GM23248 (cell line): Measurements from ENCODE around the gene JARID2. TPM values are rescaled to one million over a fixed set of nuclear protein-coding genes. Genes with fewer than 3 reads are reported as not detected.

Experiments used
- DNase-seq: peaks from one replicate; pipeline ENCODE4 v3.0.0-alpha.2; 2015
- H2AFZ ChIP-seq: fragments of 200-600 bp; sonication (generic); 2 replicates; pipeline ENCODE4 v1.6.1; 2016; ENCODE audit warnings: antibody characterized with exemption
- H3F3A ChIP-seq: fragments of 200-600 bp; sonication (generic); 2 replicates; pipeline ENCODE4 v1.6.1; 2016; ENCODE audit warnings: mild to moderate bottlenecking, antibody characterized with exemption, mixed run types; ENCODE audit not compliant: insufficient read depth
- H3K27ac ChIP-seq: fragments of 200-600 bp; sonication (generic); 2 replicates; pipeline ENCODE4 v1.5.1; 2016; ENCODE audit warnings: mild to moderate bottlenecking
- H3K27me3 ChIP-seq: fragments of 200-600 bp; sonication (generic); replicated peaks from 2 replicates; pipeline ENCODE4 v1.6.1; 2016; ENCODE audit warnings: mild to moderate bottlenecking; ENCODE audit not compliant: insufficient read depth
- H3K36me3 ChIP-seq: fragments of 200-600 bp; sonication (generic); 2 replicates; pipeline ENCODE4 v1.6.1; 2016; ENCODE audit warnings: low read depth, mild to moderate bottlenecking
- H3K4me1 ChIP-seq: fragments of 200-600 bp; sonication (generic); 2 replicates; pipeline ENCODE4 v1.6.1; 2016; ENCODE audit warnings: mild to moderate bottlenecking; ENCODE audit not compliant: insufficient read depth
- H3K4me2 ChIP-seq: fragments of 200-600 bp; sonication (generic); one replicate; pipeline ENCODE4 v1.6.1; 2016; ENCODE audit warnings: mild to moderate bottlenecking; ENCODE audit not compliant: unreplicated experiment
- H3K4me3 ChIP-seq: fragments of 200-600 bp; sonication (generic); 2 replicates; pipeline ENCODE4 v1.5.1; 2016; ENCODE audit warnings: mild to moderate bottlenecking
- H3K79me2 ChIP-seq: fragments of 200-600 bp; sonication (generic); 2 replicates; pipeline ENCODE4 v1.6.1; 2016; ENCODE audit warnings: mild to moderate bottlenecking; ENCODE audit not compliant: insufficient read depth
- H3K9ac ChIP-seq: fragments of 200-600 bp; sonication (generic); 2 replicates; pipeline ENCODE4 v1.6.1; 2016; ENCODE audit warnings: mild to moderate bottlenecking
- H3K9me2 ChIP-seq: fragments of 200-600 bp; sonication (generic); 2 replicates; pipeline ENCODE4 v1.6.1; 2016; ENCODE audit warnings: mixed run types, mild to moderate bottlenecking, moderate library complexity; ENCODE audit not compliant: insufficient read depth
- H3K9me3 ChIP-seq: fragments of 200-600 bp; sonication (generic); one replicate; pipeline ENCODE4 v1.6.1; 2017; ENCODE audit warnings: low read depth
- H4K20me1 ChIP-seq: fragments of 200-600 bp; sonication (generic); 2 replicates; pipeline ENCODE4 v1.6.0; 2016; ENCODE audit not compliant: insufficient read depth
- EZH2 ChIP-seq: fragments of 200-600 bp; sonication (generic); IDR thresholded peaks from 2 replicates; pipeline ENCODE4 v1.6.1; 2018; ENCODE audit warnings: antibody characterized with exemption, mild to moderate bottlenecking; ENCODE audit not compliant: insufficient read depth, poor library complexity, severe bottlenecking
- EZH2phosphoT487 ChIP-seq: fragments of 200-600 bp; sonication (generic); IDR thresholded peaks from 2 replicates; pipeline ENCODE4 v1.6.1; 2018; ENCODE audit warnings: antibody characterized with exemption, moderate library complexity, mild to moderate bottlenecking, low read depth; ENCODE audit not compliant: insufficient read depth
- WGBS, 2 experiments: methylation state at CpG; one replicate each; pipeline ENCODE4 v1.1.6; 2015 to 2017; ENCODE audit warnings: low lambda C conversion rate in 2 of 2, low coverage in 1 of 2; ENCODE audit errors: missing lambda C conversion rate in 2 of 2; 5-methylcytosine and 5-hydroxymethylcytosine counted together
- in situ Hi-C: fragments of 300-500 bp; cut with MboI; formaldehyde crosslinking; loops from 2 replicates; pipeline ENCODE4 v1.15.0; 2020
- polyA plus RNA-seq: library from polyadenylated mRNA; unstranded; fragments of >200 nt; fragmentation: Nextera tagmentation; extraction: Ambion mirVana; gene quantifications from 2 replicates; pipeline ENCODE4 v1.2.1, GENCODE V29; 2016
- total RNA-seq: library from RNA; depleted of rRNA; stranded (reverse); fragments of >200 nt; shearing (Covaris generic); gene quantifications from 2 replicates; pipeline ENCODE4 v1.2.3, GENCODE V29; 2014

The JARID2 gene
- total and polyA plus RNA-seq, 2 experiments from 2014 or later = 3.9 to 9.3 TPM

DNA sequence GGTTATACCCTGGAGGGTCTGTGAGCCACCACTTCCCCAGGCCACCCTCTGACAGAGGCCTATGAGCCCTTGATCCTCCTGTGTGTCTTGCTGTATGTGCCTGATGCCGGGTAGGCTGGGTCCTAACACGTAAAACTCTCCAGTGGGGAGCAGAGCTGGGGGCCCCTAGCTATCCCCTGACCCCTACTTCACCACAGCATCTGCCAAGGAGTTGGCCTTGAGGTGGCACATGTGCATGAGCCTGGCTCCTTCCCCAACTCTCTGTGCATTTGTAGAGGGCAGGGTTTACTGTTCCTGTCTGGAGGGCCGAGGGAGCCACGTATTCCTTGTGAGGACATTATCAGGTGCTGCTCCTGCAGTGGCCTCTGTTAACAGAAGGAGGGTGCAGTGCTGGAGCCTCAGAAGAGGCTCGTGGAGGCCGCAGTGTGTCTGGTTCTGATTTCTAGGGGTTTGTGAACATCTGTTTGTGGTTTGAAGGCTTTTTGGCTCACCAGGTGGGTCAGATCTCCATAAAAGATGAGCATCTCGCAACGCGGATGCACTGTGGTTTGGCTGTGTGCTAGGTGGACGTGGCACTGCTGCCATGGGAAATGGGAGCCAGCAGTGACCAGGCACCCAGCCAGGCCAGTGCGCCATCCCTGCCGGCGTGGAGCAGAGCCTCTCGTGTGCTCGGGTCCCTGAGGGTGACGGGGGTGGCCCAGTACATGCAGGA is 264.8 kb downstream of the JARID2 start:
- DNase-seq = no peak

DNA sequence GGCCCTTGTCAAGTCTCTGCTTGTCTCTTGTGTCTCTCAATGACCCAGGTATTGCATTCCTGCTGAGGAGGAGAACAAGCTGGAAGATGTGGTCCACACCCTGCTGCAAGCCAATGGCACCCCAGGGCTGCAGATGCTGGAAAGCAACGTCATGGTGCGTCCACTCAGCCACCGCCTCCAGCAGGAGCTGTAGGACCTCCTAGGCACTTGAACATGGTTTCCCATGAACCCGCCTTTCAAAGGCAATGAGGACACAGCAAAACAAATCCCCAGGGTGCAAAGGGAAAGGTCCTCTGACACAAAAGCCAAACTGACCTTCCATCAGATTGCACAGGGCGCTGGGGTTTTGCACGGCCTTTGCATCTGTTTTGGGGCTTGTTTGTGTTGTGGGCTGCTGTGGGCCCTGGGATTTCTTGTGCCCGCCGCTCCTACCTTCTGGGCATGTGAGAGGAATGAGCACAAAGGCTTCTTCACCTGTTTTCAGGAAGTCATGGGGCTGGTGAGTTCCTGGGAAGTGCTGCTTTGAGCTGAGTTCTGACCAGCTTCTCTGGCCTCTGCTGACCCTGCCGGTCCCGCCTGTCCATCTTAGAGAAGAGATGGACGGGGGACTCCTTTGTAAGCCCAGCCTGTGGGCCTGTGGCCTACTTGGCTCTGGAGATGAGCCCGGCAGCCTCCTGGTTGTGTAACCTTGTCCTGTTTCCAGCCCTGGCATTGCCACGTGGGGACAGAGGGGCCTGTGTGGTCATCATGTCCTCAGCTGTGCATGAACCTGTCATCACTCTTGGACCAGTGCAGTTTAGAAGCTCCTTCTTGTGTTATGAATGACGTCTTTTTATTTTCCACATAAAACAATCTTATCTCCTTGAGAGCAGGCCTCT is 265.6 kb downstream of the JARID2 start:
- Histone ChIP-seq H2AFZ (no peak overlapping the region), H3K4me1 (peaks cover 4% of the 10 kb centered on the region; the same call in 1 of the 2 replicates), H3F3A (no peaks in the 10 kb centered on the region; the same call in 1 of the 2 replicates), H3K79me2 (peaks cover 38% of the 10 kb centered on the region), H3K27me3 (no peaks in the 10 kb centered on the region), H3K9me2 (no peaks in the 10 kb centered on the region), H3K4me3 (no peak overlapping the region), H4K20me1 (0 out of 2 replicates have a peak, but pooled peaks cover 2% of the 10 kb centered on the region), H3K36me3 (peaks cover 8% of the 10 kb centered on the region; the same call in 1 of the 2 replicates), H3K27ac (no peak overlapping the region), H3K9me3 (no peaks in the 10 kb centered on the region), H3K9ac (no peak overlapping the region), H3K4me2 (no peak overlapping the region)
- no peak for TF ChIP-seq EZH2
- no peak for TF ChIP-seq EZH2phosphoT487
- DNase-seq = no peak
- in situ Hi-C loops = no loop called here
- 73% methylated on average over 14 of the region's 14 CpGs for WGBS, 2 experiments

More for the DNA sequence above, 264.8 kb downstream of the JARID2 start:
- Histone ChIP-seq H3K4me2 (no peak overlapping the region), H3K27me3 (no peaks in the 10 kb centered on the region), H3K27ac (no peak overlapping the region), H3F3A (peaks cover 7% of the 10 kb centered on the region; the same call in 1 of the 2 replicates), H4K20me1 (peaks cover 6% of the 10 kb centered on the region; the same call in 1 of the 2 replicates), H3K9me2 (no peaks in the 10 kb centered on the region), H3K4me3 (no peak overlapping the region), H3K9me3 (no peaks in the 10 kb centered on the region), H3K9ac (no peak overlapping the region), H3K4me1 (peaks cover 4% of the 10 kb centered on the region), H3K79me2 (peaks cover 43% of the 10 kb centered on the region), H3K36me3 (peaks cover 8% of the 10 kb centered on the region; the same call in 1 of the 2 replicates), H2AFZ (no peak overlapping the region)
- 87 to 89% methylated on average over 16 of the region's 16 CpGs for WGBS, 2 experiments
- TF ChIP-seq EZH2 = no peak
- no peak for TF ChIP-seq EZH2phosphoT487
- in situ Hi-C loops = no loop called here

DNA sequence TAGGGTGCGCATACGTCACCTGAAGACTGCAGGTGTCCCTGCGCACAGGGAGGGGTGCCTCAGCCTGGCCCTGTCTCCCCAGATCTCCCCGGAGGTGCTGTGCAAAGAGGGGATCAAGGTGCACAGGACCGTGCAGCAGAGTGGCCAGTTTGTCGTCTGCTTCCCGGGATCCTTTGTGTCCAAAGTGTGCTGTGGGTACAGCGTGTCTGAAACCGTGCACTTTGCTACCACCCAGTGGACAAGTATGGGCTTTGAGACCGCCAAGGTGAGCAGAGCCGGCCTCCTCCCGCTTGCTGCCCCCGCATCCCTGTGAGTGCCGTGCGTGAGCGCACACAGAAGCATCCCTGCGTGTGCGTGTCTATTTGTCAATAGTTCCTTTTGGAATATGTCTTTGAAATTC is 266.3 kb downstream of the JARID2 start:
- WGBS, 2 experiments = 96 to 97% methylated on average over 18 of the region's 18 CpGs
- H3K27ac ChIP-seq = no peak overlapping the region
- H3K4me3 ChIP-seq = no peak overlapping the region
- H3K79me2 ChIP-seq = peaks cover 34% of the 10 kb centered on the region
- H3F3A ChIP-seq = no peaks in the 10 kb centered on the region
- H3K9me3 ChIP-seq = no peaks in the 10 kb centered on the region
- peak; percentile 30 for DNase-seq
- in situ Hi-C loops = no loop called here
- no peaks in the 10 kb centered on the region for H4K20me1 ChIP-seq
- no peaks in the 10 kb centered on the region for H3K9me2 ChIP-seq
- peaks cover 8% of the 10 kb centered on the region; the same call in 1 of the 2 replicates for H3K36me3 ChIP-seq
- no peaks in the 10 kb centered on the region for H3K27me3 ChIP-seq
- no peak overlapping the region for H3K9ac ChIP-seq
- H3K4me1 ChIP-seq = peaks cover 4% of the 10 kb centered on the region; the same call in 1 of the 2 replicates
- H3K4me2 ChIP-seq = no peak overlapping the region
- TF ChIP-seq EZH2phosphoT487 (no peak), EZH2 (no peak)
- no peak overlapping the region for H2AFZ ChIP-seq

DNA sequence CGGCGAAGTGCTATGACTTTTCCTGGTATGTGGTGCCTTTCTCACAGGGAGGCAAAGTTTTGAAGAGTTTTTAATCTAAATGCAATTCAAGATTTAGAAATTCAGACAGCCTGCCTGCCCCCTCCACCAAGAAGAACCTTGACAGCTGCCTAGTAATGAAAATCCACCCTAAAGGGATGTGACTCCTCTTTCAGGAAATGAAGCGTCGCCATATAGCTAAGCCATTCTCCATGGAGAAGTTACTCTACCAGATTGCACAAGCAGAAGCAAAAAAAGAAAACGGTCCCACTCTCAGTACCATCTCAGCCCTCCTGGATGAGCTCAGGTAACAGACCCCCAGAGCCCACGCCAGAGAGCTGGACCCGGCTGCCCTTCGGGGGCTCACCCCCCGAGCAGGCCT is 266.9 kb downstream of the JARID2 start:
- Histone ChIP-seq H3K79me2 (peaks cover 29% of the 10 kb centered on the region), H3K9me2 (no peaks in the 10 kb centered on the region), H3K27ac (no peak overlapping the region), H3F3A (no peaks in the 10 kb centered on the region), H3K36me3 (peaks cover 8% of the 10 kb centered on the region; the same call in 1 of the 2 replicates), H2AFZ (no peak overlapping the region), H3K4me2 (no peak overlapping the region), H4K20me1 (no peaks in the 10 kb centered on the region), H3K4me1 (peaks cover 4% of the 10 kb centered on the region; the same call in 1 of the 2 replicates), H3K9ac (no peak overlapping the region), H3K27me3 (no peaks in the 10 kb centered on the region), H3K4me3 (no peak overlapping the region), H3K9me3 (no peaks in the 10 kb centered on the region)
- WGBS, 2 experiments = 93 to 95% methylated on average over 9 of the region's 9 CpGs
- in situ Hi-C loops = no loop called here
- DNase-seq = no peak
- TF ChIP-seq EZH2phosphoT487 (no peak), EZH2 (no peak)
